Psoas muscle (tissue), 8 donors: ENCODE results near the gene PRKCH. TPM values are rescaled to one million over a fixed set of nuclear protein-coding genes. Genes with fewer than 3 reads are reported as not detected.

Experiments used
- ATAC-seq, 4 donors: fragments of 200-7000 bp; cut with Tn5 transposase; one replicate each; pipeline ENCODE4 v1.9.1; 2020; ENCODE audit warnings: moderate library complexity in 3 of 4, mild to moderate bottlenecking in 2 of 4
- DNase-seq, 2 donors: peaks; one replicate each; pipeline ENCODE4 v3.0.0-alpha.2; 2020
- H3K27ac ChIP-seq: fragments of 200-600 bp; one replicate; pipeline ENCODE4 v1.8.0; 2022
- H3K27me3 ChIP-seq, 3 donors: fragments of 200-600 bp in 1 of 3; one replicate each; pipeline versions ENCODE4 v1.6.1 to v1.8.0; 2013 to 2022; ENCODE audit warnings: low read length in 2 of 3, mild to moderate bottlenecking in 2 of 3, moderate library complexity in 1 of 3; ENCODE audit not compliant: insufficient read depth in 3 of 3
- H3K36me3 ChIP-seq, 2 donors: fragments of 200-600 bp in 1 of 2; one replicate each; pipeline versions ENCODE4 v1.6.1 to v1.8.0; 2013 to 2022; ENCODE audit warnings: low read depth in 1 of 2, mild to moderate bottlenecking in 1 of 2, moderate library complexity in 1 of 2; ENCODE audit not compliant: insufficient read depth in 1 of 2
- H3K4me1 ChIP-seq: fragments of 200-600 bp; one replicate; pipeline ENCODE4 v1.8.0; 2022
- H3K4me3 ChIP-seq: fragments of 200-600 bp; one replicate; pipeline ENCODE4 v1.8.0; 2022; ENCODE audit warnings: mild to moderate bottlenecking
- H3K9me3 ChIP-seq: fragments of 200-600 bp; one replicate; pipeline ENCODE4 v1.8.0; 2022
- WGBS, 3 donors: extraction: QIAGEN DNeasy Blood & Tissue Kit; methylation state at CpG; one replicate each; pipeline versions ENCODE4 v1.1.6 to v1.1.7; 2013; 5-methylcytosine and 5-hydroxymethylcytosine counted together
- intact Hi-C, 2 donors: fragments of 100-400 bp; cut with DNase I; formaldehyde crosslinking; loops; one replicate each; pipeline versions ENCODE4 v1.11.0 to v1.14.2; 2022
- polyA plus RNA-seq, 3 donors: library from polyadenylated mRNA; stranded (reverse); fragments of 200-250 nt; gene quantifications; one replicate each; pipeline ENCODE4 v1.2.3, GENCODE V29; 2013
- total RNA-seq, 4 donors: library from RNA; stranded (reverse); fragmentation: NEBNext Ultra II Directional in 2 of 4; extraction: Animal tissue kit (Norgen Biotek cat#: 25700) in 2 of 4; gene quantifications; one replicate each; pipeline versions ENCODE4 v1.2.1 to v1.2.4, GENCODE V29; 2021 to 2023
- TF ChIP-seq, protein P1 (sequence below): fragments of 200-600 bp; IDR thresholded peaks from one replicate; pipeline ENCODE4 v1.8.0; 2022; ENCODE audit warnings: antibody characterized with exemption
- donor health status: healthy with polysubstance abuse.
- donor health status: DM: no; HTN: no; CAD: no; lungs with moderate emphysema.
- donor health status: Bipolar disorder and iron deficiency.
- donor health status: healthy.
- donor health status: DM: yes; HTN: yes; CAD: no.
- donor health status: DM: no; HTN: no; CAD: no.
- donor health status: DM: no; HTN: no; CAD: no.
- donor health status: DM: yes; HTN: yes; CAD: no.

PRKCH gene
- total and polyA plus RNA-seq, 7 donors = 5.9 to 17.9 (median 11.1) TPM

DNA sequence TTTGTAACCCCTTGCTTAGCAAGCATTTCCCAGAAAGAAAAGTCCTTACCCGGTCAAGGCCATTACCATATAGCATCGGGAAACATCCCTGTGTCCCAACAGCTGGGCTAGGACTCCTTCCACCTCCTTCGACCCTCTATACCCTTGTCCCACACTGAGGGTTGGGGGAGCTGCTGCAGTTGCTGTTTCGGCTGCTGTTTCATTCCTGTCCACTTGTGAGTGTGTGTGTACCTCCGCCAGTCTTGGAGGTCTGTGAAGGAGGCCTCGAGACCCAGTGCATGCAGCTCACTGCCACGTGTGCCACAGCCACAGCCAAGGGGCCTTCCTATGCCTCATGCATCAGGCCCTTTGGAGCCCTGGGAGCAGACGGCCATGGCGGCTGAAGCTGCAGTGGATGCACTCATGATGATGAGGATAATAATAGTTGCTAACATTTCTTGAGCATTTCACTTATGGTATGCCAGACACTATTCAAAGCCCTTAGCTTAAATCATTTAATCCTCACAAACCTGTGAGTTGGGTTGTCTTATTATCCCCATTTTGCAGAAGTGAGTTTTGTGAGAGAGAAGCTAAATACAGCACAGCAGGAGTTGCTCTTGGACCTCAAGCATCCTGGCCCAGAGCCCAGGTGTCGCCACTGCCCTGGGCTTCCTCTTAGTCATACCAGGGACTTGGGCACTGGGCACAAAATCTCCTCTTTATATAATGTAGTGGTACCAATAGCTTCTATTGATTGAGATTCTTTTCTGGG is 156.5 kb downstream of the PRKCH start:
- no peaks in the 10 kb centered on the region for H3K9me3 ChIP-seq
- peak overlapping the region; percentile 81 for H3K27ac ChIP-seq
- TF ChIP-seq, protein P1, sequence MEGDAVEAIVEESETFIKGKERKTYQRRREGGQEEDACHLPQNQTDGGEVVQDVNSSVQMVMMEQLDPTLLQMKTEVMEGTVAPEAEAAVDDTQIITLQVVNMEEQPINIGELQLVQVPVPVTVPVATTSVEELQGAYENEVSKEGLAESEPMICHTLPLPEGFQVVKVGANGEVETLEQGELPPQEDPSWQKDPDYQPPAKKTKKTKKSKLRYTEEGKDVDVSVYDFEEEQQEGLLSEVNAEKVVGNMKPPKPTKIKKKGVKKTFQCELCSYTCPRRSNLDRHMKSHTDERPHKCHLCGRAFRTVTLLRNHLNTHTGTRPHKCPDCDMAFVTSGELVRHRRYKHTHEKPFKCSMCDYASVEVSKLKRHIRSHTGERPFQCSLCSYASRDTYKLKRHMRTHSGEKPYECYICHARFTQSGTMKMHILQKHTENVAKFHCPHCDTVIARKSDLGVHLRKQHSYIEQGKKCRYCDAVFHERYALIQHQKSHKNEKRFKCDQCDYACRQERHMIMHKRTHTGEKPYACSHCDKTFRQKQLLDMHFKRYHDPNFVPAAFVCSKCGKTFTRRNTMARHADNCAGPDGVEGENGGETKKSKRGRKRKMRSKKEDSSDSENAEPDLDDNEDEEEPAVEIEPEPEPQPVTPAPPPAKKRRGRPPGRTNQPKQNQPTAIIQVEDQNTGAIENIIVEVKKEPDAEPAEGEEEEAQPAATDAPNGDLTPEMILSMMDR = no peak
- no peaks in the 10 kb centered on the region for H3K27me3 ChIP-seq
- H3K4me3 ChIP-seq = no peak overlapping the region
- intact Hi-C loops = loop anchor here in 1 of 2 donors (5.0 kb wide), 2 partner anchors 84 to 284 kb away; partner anchors contain the start of gene SNAPC1
- ATAC-seq = peak; percentile 58 to 71 (median 64)
- no peaks in the 10 kb centered on the region for H3K36me3 ChIP-seq
- WGBS, 3 donors = 76 to 77% (median 77%) methylated on average over 10 of the region's 10 CpGs
- H3K4me1 ChIP-seq = peaks cover 26% of the 10 kb centered on the region
- DNase-seq = peak; percentile 72 to 74

DNA sequence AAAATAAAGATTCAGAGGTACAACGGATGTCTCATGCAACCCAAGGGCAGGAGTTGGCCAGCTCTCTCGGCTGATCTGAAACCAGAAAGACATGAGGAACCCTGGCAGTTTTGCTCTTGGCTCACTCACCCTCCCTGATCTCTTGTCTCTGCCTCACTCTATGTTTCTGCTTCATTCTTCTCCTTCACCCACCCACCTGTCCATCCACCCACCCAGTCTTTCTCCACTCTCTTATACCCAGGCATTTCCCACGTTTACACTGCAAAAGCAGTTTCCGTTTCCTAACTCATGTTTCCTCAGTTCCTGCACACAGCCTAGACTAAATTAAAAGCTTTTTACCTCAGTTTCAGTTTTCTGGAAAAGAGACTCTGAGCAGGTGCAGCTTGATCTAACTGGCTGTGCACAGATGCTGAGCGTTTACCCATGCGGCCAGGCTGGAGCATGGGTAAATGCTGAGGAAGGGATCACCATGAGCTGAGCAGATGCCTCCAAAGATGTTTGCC is 157.6 kb downstream of the PRKCH start:
- peaks cover 26% of the 10 kb centered on the region for H3K4me1 ChIP-seq
- intact Hi-C loops = loop anchor here in 1 of 2 donors (5.0 kb wide), 2 partner anchors 83 to 283 kb away; partner anchors contain the start of gene SNAPC1
- DNase-seq (no peak), ATAC-seq (no peak)
- no peaks in the 10 kb centered on the region for H3K9me3 ChIP-seq
- H3K27ac ChIP-seq = peak overlapping the region; percentile 81
- WGBS, 3 donors = 44 to 63% (median 63%) methylated on average over 6 of the region's 6 CpGs
- no peak overlapping the region for H3K4me3 ChIP-seq
- TF ChIP-seq, protein P1 = no peak
- no peaks in the 10 kb centered on the region for H3K36me3 ChIP-seq
- no peaks in the 10 kb centered on the region for H3K27me3 ChIP-seq

DNA sequence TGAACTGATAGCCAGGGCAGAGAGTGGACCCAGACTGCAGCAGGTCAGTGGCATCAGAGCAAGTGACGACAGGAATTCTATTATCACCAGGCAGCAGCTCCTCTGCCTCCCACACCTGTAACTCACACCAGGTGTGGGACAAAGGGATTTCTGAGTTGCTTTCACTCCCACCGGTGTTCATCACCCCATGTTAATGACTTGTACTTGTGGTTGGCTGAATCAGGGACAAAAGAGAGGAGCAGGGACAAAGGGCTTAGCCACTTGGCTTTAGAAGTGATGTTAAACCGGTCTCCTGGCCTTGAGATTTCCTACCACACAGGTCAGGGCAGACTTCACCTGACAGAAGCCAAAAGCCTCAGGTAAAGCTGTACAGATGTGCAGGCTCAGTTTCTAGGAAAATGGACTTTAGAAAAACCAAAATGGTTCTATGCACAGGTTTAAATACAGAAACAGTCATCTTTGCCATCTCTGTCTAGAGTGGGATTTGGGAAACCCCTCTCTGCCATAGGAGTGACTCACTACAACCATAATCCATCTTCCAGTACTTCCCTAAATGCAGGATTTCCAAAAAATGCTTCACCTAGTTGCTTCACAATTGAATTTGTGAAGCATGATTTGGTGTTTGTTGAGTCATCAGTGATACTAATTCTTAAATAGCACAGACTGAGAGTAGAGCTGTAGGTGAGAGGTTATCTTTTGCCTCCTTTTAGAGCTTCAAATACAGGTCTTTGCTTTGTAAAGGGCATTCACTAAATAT is 158.5 kb downstream of the PRKCH start:
- no peak overlapping the region for H3K4me3 ChIP-seq
- no peaks in the 10 kb centered on the region for H3K9me3 ChIP-seq
- no peak for ATAC-seq
- DNase-seq = no peak
- no peaks in the 10 kb centered on the region for H3K27me3 ChIP-seq
- H3K27ac ChIP-seq = no peak overlapping the region
- 84 to 91% (median 86%) methylated on average over 3 of the region's 3 CpGs for WGBS, 3 donors
- intact Hi-C loops = loop anchor here in 1 of 2 donors (5.0 kb wide), 2 partner anchors 82 to 282 kb away; partner anchors contain the start of gene SNAPC1
- H3K4me1 ChIP-seq = peaks cover 26% of the 10 kb centered on the region
- TF ChIP-seq, protein P1 = no peak
- H3K36me3 ChIP-seq = no peaks in the 10 kb centered on the region

DNA sequence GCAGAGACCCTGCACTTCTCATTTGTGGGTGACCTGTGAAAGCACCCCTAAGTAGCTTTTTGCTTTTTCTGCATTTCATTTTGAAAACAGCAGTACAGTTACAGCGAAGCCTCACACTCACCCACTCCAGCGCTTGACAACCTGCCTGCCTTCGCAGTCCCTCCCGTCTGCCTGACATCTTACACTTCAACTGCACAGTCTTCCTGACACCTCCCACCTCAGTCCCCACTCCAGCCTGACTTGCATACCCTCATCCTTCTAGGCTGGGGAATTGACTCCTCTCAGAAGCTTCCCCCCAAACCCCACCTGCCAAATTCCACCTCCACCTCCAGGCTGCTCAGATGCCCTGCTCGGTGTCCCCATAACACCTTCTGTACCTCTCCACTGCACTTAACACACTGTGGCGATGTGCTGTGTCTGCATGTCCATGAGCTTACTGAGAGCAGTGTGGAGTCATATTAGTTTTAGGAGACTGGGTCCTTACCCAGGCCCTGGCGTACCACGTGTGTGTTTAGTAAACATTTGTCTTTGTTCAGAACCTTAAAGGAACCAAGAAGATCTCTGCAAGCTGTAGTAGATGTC is 159.4 kb downstream of the PRKCH start:
- 88 to 92% (median 89%) methylated on average over 8 of the region's 8 CpGs for WGBS, 3 donors
- peaks cover 23% of the 10 kb centered on the region for H3K4me1 ChIP-seq
- no peak for ATAC-seq

More for the DNA sequence above, 159.4 kb downstream of the PRKCH start:
- H3K36me3 ChIP-seq = peaks cover 0 to 2% of the 10 kb centered on the region in 2 donors
- no peaks in the 10 kb centered on the region for H3K9me3 ChIP-seq
- no peak for DNase-seq
- H3K27me3 ChIP-seq = no peaks in the 10 kb centered on the region
- TF ChIP-seq, protein P1 = no peak
- intact Hi-C loops = no loop called here
- H3K4me3 ChIP-seq = no peak overlapping the region
- no peak overlapping the region for H3K27ac ChIP-seq
